Measurements from ENCODE around the gene SLBP. TPM values are rescaled to one million over a fixed set of nuclear protein-coding genes. Genes with fewer than 3 reads are reported as not detected.

Gene SLBP
- total and polyA plus RNA-seq, 2 donors from 2014 or later: 30.7 to 42.8 TPM

- Histone ChIP-seq H3K36me3 (ENCODE audit: control insufficient read depth in 2 of 3, insufficient read depth in 3 of 3, low read length in 3 of 3) (no peaks in the 10 kb centered on the region), H3K27me3 (ENCODE audit: control insufficient read depth, insufficient read depth, low read length) (no peaks in the 10 kb centered on the region), H3K4me1 (ENCODE audit: control insufficient read depth in 2 of 3, insufficient read depth in 2 of 3, low read depth in 1 of 3, low read length in 3 of 3) (peaks cover 0 to 30% (median 0%) of the 10 kb centered on the region in 3 donors), H3K9ac (ENCODE audit: low read length in 3 of 3) (peak within 1 kb of the TSS; percentile 27 to 87 (median 29)), H3K4me3 (ENCODE audit: low read length in 3 of 3) (peak within 1 kb of the TSS; percentile 60 to 82 (median 76)), H3K27ac (ENCODE audit: low read depth in 2 of 2, low read length in 2 of 2) (peak within 1 kb of the TSS; percentile 83 to 88), H3K9me3 (ENCODE audit: control insufficient read depth in 2 of 3, insufficient read depth in 1 of 3, low read length in 3 of 3) (no peaks in the 10 kb centered on the region)
- TF ChIP-seq CTCF (IDR thresholded peaks at IDR 0.05; ENCODE audit: borderline replicate concordance, extremely low read depth, insufficient read depth): no peak
- DNase-seq: peak; percentile 97 to 99 (median 98)
- no peak for FAIRE-seq
- intact Hi-C loops (cut with DNase I): no loop called here
These were observed 9.0 kb upstream of the SLBP start, which contains the start of the genes TACC3 and TMEM129 for GRCh38 chr4:1721003-1721665. Gene TACC3, plus strand, starts transcription at chr4:1721521. Its CDS starts 1,901 bp downstream, at chr4:1723422. Gene TMEM129, minus strand, starts transcription at chr4:1721323. Its CDS starts 486 bp downstream, at chr4:1720837.

GRCh38 chr4:1720163-1720983 is 8.3 kb upstream of the SLBP start:
- intact Hi-C loops (cut with DNase I): no loop called here
- peak overlapping the region; percentile 27 to 87 (median 29) for H3K9ac ChIP-seq (ENCODE audit: low read length in 3 of 3)
- FAIRE-seq (no peak), DNase-seq (peak; percentile 34 to 91 (median 66))
- H3K4me1 ChIP-seq (ENCODE audit: control insufficient read depth in 2 of 3, insufficient read depth in 2 of 3, low read depth in 1 of 3, low read length in 3 of 3): peaks cover 0 to 27% (median 0%) of the 10 kb centered on the region in 3 donors
- H3K27ac ChIP-seq (ENCODE audit: low read depth in 2 of 2, low read length in 2 of 2): peak overlapping the region; percentile 83 to 88
- no peaks in the 10 kb centered on the region for H3K9me3 ChIP-seq (ENCODE audit: control insufficient read depth in 2 of 3, insufficient read depth in 1 of 3, low read length in 3 of 3)
- no peaks in the 10 kb centered on the region for H3K27me3 ChIP-seq (ENCODE audit: control insufficient read depth, insufficient read depth, low read length)
- peak overlapping the region; percentile 60 to 82 (median 76) for H3K4me3 ChIP-seq (ENCODE audit: low read length in 3 of 3)
- TF ChIP-seq CTCF (IDR thresholded peaks at IDR 0.05; ENCODE audit: borderline replicate concordance, extremely low read depth, insufficient read depth): no peak
- H3K36me3 ChIP-seq (ENCODE audit: control insufficient read depth in 2 of 3, insufficient read depth in 3 of 3, low read length in 3 of 3): no peaks in the 10 kb centered on the region

- no peaks in the 10 kb centered on the region for H3K36me3 ChIP-seq (ENCODE audit: control insufficient read depth in 2 of 3, insufficient read depth in 3 of 3, low read length in 3 of 3)
- FAIRE-seq: no peak
- TF ChIP-seq CTCF (IDR thresholded peaks at IDR 0.05; ENCODE audit: borderline replicate concordance, extremely low read depth, insufficient read depth): no peak
- intact Hi-C loops (cut with DNase I): no loop called here
- H3K4me1 ChIP-seq (ENCODE audit: control insufficient read depth in 2 of 3, insufficient read depth in 2 of 3, low read depth in 1 of 3, low read length in 3 of 3): peaks cover 0 to 29% (median 0%) of the 10 kb centered on the region in 3 donors
- no peak overlapping the region for H3K9ac ChIP-seq (ENCODE audit: low read length in 3 of 3)
- H3K9me3 ChIP-seq (ENCODE audit: control insufficient read depth in 2 of 3, insufficient read depth in 1 of 3, low read length in 3 of 3): no peaks in the 10 kb centered on the region
- H3K4me3 ChIP-seq (ENCODE audit: low read length in 3 of 3): no peak overlapping the region
- no peaks in the 10 kb centered on the region for H3K27me3 ChIP-seq (ENCODE audit: control insufficient read depth, insufficient read depth, low read length)
- DNase-seq: peak in 1 of 5 donors; percentile 70
- H3K27ac ChIP-seq (ENCODE audit: low read depth in 2 of 2, low read length in 2 of 2): peak overlapping the region in 1 of 2 donors; percentile 43
These were observed 6.2 kb upstream of the SLBP start for GRCh38 chr4:1718095-1718850.

Measured in kidney (tissue), 14 donors.